ENCODE data around the gene ADAMTS20.

ADAMTS20 gene

GRCh38 chr12:43493261-43493797 lies 58.7 kb downstream of the ADAMTS20 start:
- DNase-seq (ENCODE audit: low read depth), result no peak

GRCh38 chr12:43482311-43483085 lies 69.5 kb downstream of the ADAMTS20 start:
- H3K4me3 ChIP-seq (ENCODE audit: low read depth, low read length), result no peak overlapping the region
- TF ChIP-seq, protein P1, sequence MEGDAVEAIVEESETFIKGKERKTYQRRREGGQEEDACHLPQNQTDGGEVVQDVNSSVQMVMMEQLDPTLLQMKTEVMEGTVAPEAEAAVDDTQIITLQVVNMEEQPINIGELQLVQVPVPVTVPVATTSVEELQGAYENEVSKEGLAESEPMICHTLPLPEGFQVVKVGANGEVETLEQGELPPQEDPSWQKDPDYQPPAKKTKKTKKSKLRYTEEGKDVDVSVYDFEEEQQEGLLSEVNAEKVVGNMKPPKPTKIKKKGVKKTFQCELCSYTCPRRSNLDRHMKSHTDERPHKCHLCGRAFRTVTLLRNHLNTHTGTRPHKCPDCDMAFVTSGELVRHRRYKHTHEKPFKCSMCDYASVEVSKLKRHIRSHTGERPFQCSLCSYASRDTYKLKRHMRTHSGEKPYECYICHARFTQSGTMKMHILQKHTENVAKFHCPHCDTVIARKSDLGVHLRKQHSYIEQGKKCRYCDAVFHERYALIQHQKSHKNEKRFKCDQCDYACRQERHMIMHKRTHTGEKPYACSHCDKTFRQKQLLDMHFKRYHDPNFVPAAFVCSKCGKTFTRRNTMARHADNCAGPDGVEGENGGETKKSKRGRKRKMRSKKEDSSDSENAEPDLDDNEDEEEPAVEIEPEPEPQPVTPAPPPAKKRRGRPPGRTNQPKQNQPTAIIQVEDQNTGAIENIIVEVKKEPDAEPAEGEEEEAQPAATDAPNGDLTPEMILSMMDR (IDR thresholded peaks at IDR 0.05; ENCODE audit: insufficient read depth, low read depth, low read length, missing control alignments), result no peak
- no peak for DNase-seq (ENCODE audit: low read depth)

More at GRCh38 chr12:43493261-43493797, 58.7 kb downstream of the ADAMTS20 start:
- TF ChIP-seq, protein P1 (IDR thresholded peaks at IDR 0.05; ENCODE audit: insufficient read depth, low read depth, low read length, missing control alignments), result no peak
- no peak overlapping the region for H3K4me3 ChIP-seq (ENCODE audit: low read depth, low read length)

- TF ChIP-seq, protein P1 (IDR thresholded peaks at IDR 0.05; ENCODE audit: insufficient read depth, low read depth, low read length, missing control alignments), result no peak
- no peak overlapping the region for H3K4me3 ChIP-seq (ENCODE audit: low read depth, low read length)
- DNase-seq (ENCODE audit: low read depth), result no peak
Observed at GRCh38 chr12:43480591-43480990, 71.4 kb downstream of the ADAMTS20 start.

DNA sequence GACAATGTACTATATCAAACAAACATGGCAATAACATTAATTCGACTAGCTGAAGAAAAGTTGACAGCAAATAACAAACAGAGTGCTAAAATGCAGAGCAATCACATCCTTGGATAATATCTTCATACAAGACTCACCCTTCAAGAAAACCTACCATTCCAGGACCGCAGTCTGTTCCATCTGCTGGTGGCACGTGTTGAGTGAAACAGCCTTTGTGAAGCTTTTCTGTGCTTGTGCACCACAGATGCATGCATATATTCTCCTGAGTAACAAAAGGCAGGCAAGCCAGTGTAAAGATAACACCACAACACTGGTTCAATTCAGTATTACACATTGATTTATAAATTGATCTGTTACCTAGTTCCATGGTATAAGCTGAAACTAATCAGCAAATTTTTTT lies 89.3 kb downstream of the ADAMTS20 start:
- TF ChIP-seq, protein P1 (IDR thresholded peaks at IDR 0.05; ENCODE audit: insufficient read depth, low read depth, low read length, missing control alignments), result no peak
- DNase-seq (ENCODE audit: low read depth), result no peak
- H3K4me3 ChIP-seq (ENCODE audit: low read depth, low read length), result no peak overlapping the region

- no peak for DNase-seq (ENCODE audit: low read depth)
- no peak overlapping the region for H3K4me3 ChIP-seq (ENCODE audit: low read depth, low read length)
- TF ChIP-seq, protein P1 (IDR thresholded peaks at IDR 0.05; ENCODE audit: insufficient read depth, low read depth, low read length, missing control alignments), result no peak
Observed at GRCh38 chr12:43462080-43462479, 89.9 kb downstream of the ADAMTS20 start.

- TF ChIP-seq, protein P1 (IDR thresholded peaks at IDR 0.05; ENCODE audit: insufficient read depth, low read depth, low read length, missing control alignments), result no peak
- DNase-seq (ENCODE audit: low read depth), result no peak
- no peak overlapping the region for H3K4me3 ChIP-seq (ENCODE audit: low read depth, low read length)
Observed at GRCh38 chr12:43459285-43459684, 92.7 kb downstream of the ADAMTS20 start.
